Vagina (tissue), 2 donors: ENCODE results near the gene SIRT2. TPM values are rescaled to one million over a fixed set of nuclear protein-coding genes. Genes with fewer than 3 reads are reported as not detected.

Experiments
- DNase-seq, 2 donors: peaks; one replicate each; pipeline ENCODE4 v3.0.0-alpha.2; 2017; ENCODE audit errors: extremely low spot score in 2 of 2
- H3K27ac ChIP-seq: fragments of 200-600 bp; sonication (generic); one replicate; pipeline ENCODE4 v1.5.1; 2019
- H3K27me3 ChIP-seq: fragments of 200-600 bp; sonication (generic); one replicate; pipeline ENCODE4 v1.5.1; 2019
- H3K36me3 ChIP-seq, 2 donors: fragments of 200-600 bp; sonication (generic); one replicate each; pipeline ENCODE4 v1.5.1; 2017 to 2019
- H3K4me1 ChIP-seq: fragments of 200-600 bp; sonication (generic); one replicate; pipeline ENCODE4 v1.5.1; 2019
- H3K4me3 ChIP-seq, 2 donors: fragments of 200-600 bp; sonication (generic); 1 replicate in 1 of 2; 2 replicates in 1 of 2; pipeline ENCODE4 v1.5.1; 2016 to 2019
- H3K9me3 ChIP-seq: fragments of 200-600 bp; sonication (generic); one replicate; pipeline ENCODE4 v1.5.1; 2019
- POLR2A ChIP-seq, 2 donors: fragments of 450-650 bp; IDR thresholded peaks; one replicate each; pipeline ENCODE4 v1.6.1; 2017; ENCODE audit warnings: antibody characterized with exemption in 2 of 2, mild to moderate bottlenecking in 2 of 2, moderate library complexity in 2 of 2
- POLR2AphosphoS5 ChIP-seq, 2 donors: sonication (generic); formaldehyde crosslinking; IDR thresholded peaks; one replicate each; pipeline ENCODE4 v1.9.0; 2017; ENCODE audit warnings: antibody characterized with exemption in 2 of 2, mild to moderate bottlenecking in 2 of 2, low read depth in 1 of 2; ENCODE audit not compliant: insufficient read depth in 1 of 2
- intact Hi-C: fragments of 100-400 bp; cut with DNase I; formaldehyde crosslinking; loops from one replicate; pipeline ENCODE4 v1.15.1; 2023
- total RNA-seq: library from RNA; depleted of rRNA; stranded (reverse); fragments of >200 nt; gene quantifications from one replicate; pipeline ENCODE4 v1.2.3, GENCODE V29; 2016
- TF ChIP-seq, protein P1 (sequence below), 3 experiments: fragments of 450-650 bp in 2 of 3; fragments of 200-600 bp in 1 of 3; sonication (generic) in 1 of 3; IDR thresholded peaks; one replicate each; pipeline ENCODE4 v1.5.1; 2017 to 2019; ENCODE audit warnings: antibody characterized with exemption in 3 of 3, mild to moderate bottlenecking in 2 of 3, moderate library complexity in 2 of 3

SIRT2 gene
- total RNA-seq, 1 donor from 2014 or later = 51.6 TPM

DNA sequence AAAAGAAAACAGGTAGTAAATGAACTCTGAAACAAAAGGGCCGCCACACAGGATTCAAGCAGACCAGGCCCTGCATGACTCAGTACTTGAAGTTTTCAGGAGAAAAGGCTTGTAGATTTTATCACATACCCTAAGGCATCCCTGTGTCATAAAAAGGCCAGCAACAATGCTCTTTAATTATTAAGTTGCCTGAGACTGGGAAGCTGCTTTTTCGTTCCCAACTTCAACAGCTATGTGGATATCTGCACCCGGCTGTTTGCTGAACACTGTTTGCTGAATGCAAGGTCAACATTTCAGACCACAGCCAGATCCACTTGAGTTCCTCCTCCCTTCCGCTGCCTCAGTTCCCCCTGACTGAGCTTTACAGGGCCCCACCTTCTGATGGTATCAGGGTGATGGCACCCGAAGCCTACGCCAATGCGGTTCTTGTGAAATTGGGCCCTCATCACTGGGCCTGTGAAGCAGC is 61.7 kb downstream of the SIRT2 start:
- no peak for TF ChIP-seq POLR2AphosphoS5 (IDR thresholded peaks at IDR 0.05; ENCODE audit: insufficient read depth in 1 of 2, low read depth in 1 of 2)
- no peak for TF ChIP-seq POLR2A (IDR thresholded peaks at IDR 0.05)
- TF ChIP-seq, protein P1, sequence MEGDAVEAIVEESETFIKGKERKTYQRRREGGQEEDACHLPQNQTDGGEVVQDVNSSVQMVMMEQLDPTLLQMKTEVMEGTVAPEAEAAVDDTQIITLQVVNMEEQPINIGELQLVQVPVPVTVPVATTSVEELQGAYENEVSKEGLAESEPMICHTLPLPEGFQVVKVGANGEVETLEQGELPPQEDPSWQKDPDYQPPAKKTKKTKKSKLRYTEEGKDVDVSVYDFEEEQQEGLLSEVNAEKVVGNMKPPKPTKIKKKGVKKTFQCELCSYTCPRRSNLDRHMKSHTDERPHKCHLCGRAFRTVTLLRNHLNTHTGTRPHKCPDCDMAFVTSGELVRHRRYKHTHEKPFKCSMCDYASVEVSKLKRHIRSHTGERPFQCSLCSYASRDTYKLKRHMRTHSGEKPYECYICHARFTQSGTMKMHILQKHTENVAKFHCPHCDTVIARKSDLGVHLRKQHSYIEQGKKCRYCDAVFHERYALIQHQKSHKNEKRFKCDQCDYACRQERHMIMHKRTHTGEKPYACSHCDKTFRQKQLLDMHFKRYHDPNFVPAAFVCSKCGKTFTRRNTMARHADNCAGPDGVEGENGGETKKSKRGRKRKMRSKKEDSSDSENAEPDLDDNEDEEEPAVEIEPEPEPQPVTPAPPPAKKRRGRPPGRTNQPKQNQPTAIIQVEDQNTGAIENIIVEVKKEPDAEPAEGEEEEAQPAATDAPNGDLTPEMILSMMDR (IDR thresholded peaks at IDR 0.05) = no peak
- peaks cover 13 to 72% of the 10 kb centered on the region in 2 donors for H3K36me3 ChIP-seq
- intact Hi-C loops = no loop called here
- peak overlapping the region; percentile 61 for H3K27ac ChIP-seq
- no peaks in the 10 kb centered on the region for H3K9me3 ChIP-seq
- DNase-seq = no peak
- no peaks in the 10 kb centered on the region for H3K27me3 ChIP-seq
- no peak overlapping the region for H3K4me3 ChIP-seq
- peaks cover 62% of the 10 kb centered on the region for H3K4me1 ChIP-seq

DNA sequence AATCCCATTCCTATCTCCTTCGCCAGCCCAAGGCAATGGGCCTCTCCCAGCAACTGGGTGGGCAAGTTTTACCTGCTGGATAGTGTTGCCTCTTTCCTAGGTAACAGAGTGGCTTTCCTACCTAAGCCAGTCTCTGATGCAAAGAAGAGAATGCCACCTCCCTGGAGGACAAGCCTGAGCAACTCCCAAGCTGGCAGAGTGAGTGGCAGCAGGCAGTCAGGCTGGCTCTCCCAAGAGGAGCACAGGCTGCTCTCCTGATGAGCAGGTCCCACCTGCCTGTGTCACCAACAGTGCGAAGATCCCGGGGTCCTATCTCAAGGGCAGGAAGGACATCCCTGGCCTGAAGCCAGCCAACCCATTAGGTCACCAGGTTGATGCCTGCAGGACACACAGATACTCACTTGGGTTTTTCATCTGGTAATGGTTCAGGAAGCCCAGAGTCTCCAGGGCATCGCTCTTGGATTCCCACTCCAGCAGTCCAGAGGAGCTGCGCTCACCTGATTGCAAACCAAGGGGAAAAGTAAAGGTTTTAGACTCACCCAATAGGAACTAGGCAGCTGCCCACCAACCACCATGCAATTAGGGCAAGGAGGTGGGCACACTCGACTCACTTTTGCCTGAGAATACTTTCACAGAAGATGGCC is 62.3 kb downstream of the SIRT2 start:
- intact Hi-C loops = no loop called here
- Histone ChIP-seq H3K4me1 (peaks cover 68% of the 10 kb centered on the region), H3K27ac (peak overlapping the region; percentile 61), H3K27me3 (no peaks in the 10 kb centered on the region), H3K4me3 (no peak overlapping the region), H3K9me3 (no peaks in the 10 kb centered on the region), H3K36me3 (peaks cover 13 to 67% of the 10 kb centered on the region in 2 donors)
- TF ChIP-seq POLR2A (IDR thresholded peaks at IDR 0.05) (no peak), POLR2AphosphoS5 (IDR thresholded peaks at IDR 0.05; ENCODE audit: insufficient read depth in 1 of 2, low read depth in 1 of 2) (peak; percentile 53 to 55)
- TF ChIP-seq, protein P1 (IDR thresholded peaks at IDR 0.05) = no peak
- DNase-seq = no peak

DNA sequence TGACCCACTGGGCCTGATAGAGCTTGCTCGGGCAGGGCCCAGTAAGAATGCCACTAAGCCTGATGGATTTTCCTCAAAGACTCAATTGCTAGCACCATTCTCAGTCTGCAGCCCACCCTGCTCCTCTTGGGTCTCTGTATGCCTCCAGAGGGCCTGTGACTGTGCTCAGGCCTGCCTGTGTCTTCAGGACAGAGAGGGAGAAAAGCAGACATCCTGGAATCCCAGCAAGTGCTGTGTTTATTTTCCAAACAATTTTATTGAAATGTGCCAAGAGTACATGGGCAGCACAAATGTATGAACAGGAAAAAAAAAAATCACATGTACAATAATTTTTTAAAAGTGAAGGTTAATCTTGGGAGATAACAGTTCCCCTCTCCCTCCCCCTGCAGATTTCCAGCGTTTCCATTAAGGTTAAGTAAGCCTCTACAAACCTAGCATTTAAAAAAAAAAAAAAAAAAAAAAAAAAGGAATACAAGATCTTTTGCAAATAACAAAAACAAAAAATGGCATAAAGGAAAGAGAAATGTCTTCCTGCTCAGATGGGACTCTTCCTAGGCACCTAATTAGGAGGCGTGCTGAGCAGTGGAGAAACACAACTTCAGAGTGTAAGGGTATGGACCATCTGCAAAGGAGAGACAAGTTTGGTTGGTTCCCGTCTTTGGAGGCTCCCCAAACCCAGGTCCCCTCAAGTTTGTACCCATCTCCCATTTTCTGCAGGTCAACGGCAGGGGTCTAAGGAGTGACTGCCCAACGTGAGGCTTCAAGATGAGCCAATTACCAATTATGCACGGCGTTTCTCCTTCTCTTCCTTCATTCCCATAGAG is 63.0 kb downstream of the SIRT2 start:
- no peak for TF ChIP-seq POLR2A (IDR thresholded peaks at IDR 0.05)
- TF ChIP-seq POLR2AphosphoS5 (IDR thresholded peaks at IDR 0.05; ENCODE audit: insufficient read depth in 1 of 2, low read depth in 1 of 2) = peak in 1 of 2 donors; percentile 1
- Histone ChIP-seq H3K4me1 (peaks cover 70% of the 10 kb centered on the region), H3K27me3 (no peaks in the 10 kb centered on the region), H3K36me3 (peaks cover 13 to 59% of the 10 kb centered on the region in 2 donors), H3K9me3 (no peaks in the 10 kb centered on the region), H3K4me3 (no peak overlapping the region), H3K27ac (peak overlapping the region; percentile 39)
- intact Hi-C loops = no loop called here
- no peak for DNase-seq

DNA sequence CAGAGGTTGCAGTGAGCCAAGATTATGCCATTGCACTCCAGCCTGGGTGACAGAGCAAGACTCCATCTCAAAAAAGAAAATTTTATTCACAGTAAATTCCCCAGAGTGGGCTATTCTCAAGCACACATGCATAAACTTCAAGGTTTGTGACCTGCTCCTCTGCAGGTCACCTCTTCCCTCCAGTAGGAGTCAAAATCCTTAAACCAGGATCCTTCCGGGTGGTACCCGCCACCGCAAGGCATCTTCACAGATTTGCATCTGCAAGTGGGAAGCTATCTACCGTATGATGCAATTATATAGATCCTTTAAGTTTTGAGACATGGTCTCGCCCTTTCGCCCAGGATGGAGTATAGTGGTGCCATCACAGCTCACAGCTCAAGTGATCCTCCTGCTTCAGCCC is 64.8 kb downstream of the SIRT2 start:
- peaks cover 13 to 48% of the 10 kb centered on the region in 2 donors for H3K36me3 ChIP-seq
- intact Hi-C loops = no loop called here
- H3K27ac ChIP-seq = no peak overlapping the region

DNA sequence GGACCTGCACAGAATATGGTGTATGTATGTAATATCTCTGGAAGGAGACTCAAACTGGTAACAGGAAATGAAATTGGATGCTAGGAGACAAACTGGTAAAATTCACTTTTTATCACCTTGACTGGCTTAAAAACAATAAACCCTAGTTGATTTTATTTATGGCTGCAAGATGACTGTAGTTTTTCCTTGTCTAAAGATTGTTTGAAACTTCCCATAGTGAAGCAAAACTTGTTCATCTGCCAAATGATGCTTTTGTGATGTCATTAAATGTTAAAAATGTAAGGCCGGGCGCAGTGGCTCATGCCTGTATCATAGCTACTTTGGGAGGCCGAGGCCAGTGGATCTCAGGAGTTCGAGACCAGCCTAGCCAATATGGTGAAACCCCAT is 65.3 kb downstream of the SIRT2 start:
- TF ChIP-seq, protein P1 (IDR thresholded peaks at IDR 0.05) = no peak
- TF ChIP-seq POLR2A (IDR thresholded peaks at IDR 0.05) (no peak), POLR2AphosphoS5 (IDR thresholded peaks at IDR 0.05; ENCODE audit: insufficient read depth in 1 of 2, low read depth in 1 of 2) (no peak)
- H3K27me3 ChIP-seq = no peaks in the 10 kb centered on the region
- H3K9me3 ChIP-seq = no peaks in the 10 kb centered on the region
- peaks cover 67% of the 10 kb centered on the region for H3K4me1 ChIP-seq
- no peak overlapping the region for H3K4me3 ChIP-seq
- intact Hi-C loops = no loop called here
- DNase-seq = no peak
- no peak overlapping the region for H3K27ac ChIP-seq
- H3K36me3 ChIP-seq = peaks cover 13 to 48% of the 10 kb centered on the region in 2 donors

More for the DNA sequence above, 64.8 kb downstream of the SIRT2 start:
- no peak for DNase-seq
- TF ChIP-seq POLR2AphosphoS5 (IDR thresholded peaks at IDR 0.05; ENCODE audit: insufficient read depth in 1 of 2, low read depth in 1 of 2) (no peak), POLR2A (IDR thresholded peaks at IDR 0.05) (no peak)
- TF ChIP-seq, protein P1 (IDR thresholded peaks at IDR 0.05) = no peak
- Histone ChIP-seq H3K9me3 (no peaks in the 10 kb centered on the region), H3K4me1 (peaks cover 69% of the 10 kb centered on the region), H3K27me3 (no peaks in the 10 kb centered on the region), H3K4me3 (no peak overlapping the region)
